NCI-H146 treated with DMSO at 0.1 percent for 48 hours (cell line): Measurements from ENCODE around the gene DUSP1.

Source experiments
- DNase-seq: peaks from one replicate; lab custom pipeline; 2025; ENCODE audit not compliant: unreplicated experiment; lab: John Stamatoyannopoulos, UW

The DUSP1 gene

GRCh38 chr5:172726966-172727365, 44.0 kb downstream of the DUSP1 start:
- DNase-seq = no peak

- DNase-seq = no peak
Observed at GRCh38 chr5:172725785-172726184, 45.2 kb downstream of the DUSP1 start.

- no peak for DNase-seq
Observed at GRCh38 chr5:172725273-172725672, 45.7 kb downstream of the DUSP1 start.

- no peak for DNase-seq
Observed at GRCh38 chr5:172724242-172725183, 46.5 kb downstream of the DUSP1 start.

GRCh38 chr5:172723508-172723907, 47.5 kb downstream of the DUSP1 start:
- no peak for DNase-seq

GRCh38 chr5:172722327-172722815, 48.6 kb downstream of the DUSP1 start:
- no peak for DNase-seq

GRCh38 chr5:172721455-172722326, 49.3 kb downstream of the DUSP1 start:
- DNase-seq = no peak

GRCh38 chr5:172720655-172721054, 50.3 kb downstream of the DUSP1 start:
- no peak for DNase-seq

GRCh38 chr5:172719211-172719610, 51.8 kb downstream of the DUSP1 start:
- no peak for DNase-seq

GRCh38 chr5:172718527-172719114, 52.4 kb downstream of the DUSP1 start:
- no peak for DNase-seq
